Measurements from ENCODE around the gene KCNQ1. TPM values are rescaled to one million over a fixed set of nuclear protein-coding genes. Genes with fewer than 3 reads are reported as not detected.

Gene KCNQ1
- total RNA-seq, 4 donors from 2014 or later = 0.81 to 2.2 (median 1.6) TPM

DNA sequence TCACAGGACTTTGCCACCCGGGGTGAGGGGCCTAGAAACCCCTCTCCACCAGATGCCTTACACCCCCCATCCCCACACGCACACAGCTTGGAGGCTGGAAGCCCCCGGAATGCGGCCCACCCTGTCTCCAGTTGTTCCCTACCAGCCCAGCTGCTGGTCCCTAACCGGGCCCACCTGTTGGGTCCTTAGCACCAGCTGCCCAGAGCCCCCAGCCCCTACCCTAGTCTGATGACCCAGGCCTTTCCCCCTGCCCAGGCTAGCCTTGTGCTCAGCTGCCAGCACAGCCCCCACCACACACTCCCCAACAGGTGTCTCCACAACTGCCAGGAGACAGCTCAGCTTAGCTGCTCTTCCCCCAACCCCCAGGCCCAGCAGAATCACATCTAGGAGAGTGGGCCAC is 373.7 kb downstream of the KCNQ1 start:
- intact Hi-C loops (cut with DNase I; ENCODE audit: low total_unique reads) = no loop called here
- TF ChIP-seq POLR2A (IDR thresholded peaks at IDR 0.05) (no peak), CTCF (IDR thresholded peaks at IDR 0.05) (no peak)
- no peak overlapping the region for H3K4me3 ChIP-seq (ENCODE audit: low read depth, poor library complexity, severe bottlenecking)
- 79 to 81% methylated on average over 5 of the region's 5 CpGs for WGBS, 2 donors
- DNase-seq (ENCODE audit: low spot score in 2 of 2) = no peak

DNA sequence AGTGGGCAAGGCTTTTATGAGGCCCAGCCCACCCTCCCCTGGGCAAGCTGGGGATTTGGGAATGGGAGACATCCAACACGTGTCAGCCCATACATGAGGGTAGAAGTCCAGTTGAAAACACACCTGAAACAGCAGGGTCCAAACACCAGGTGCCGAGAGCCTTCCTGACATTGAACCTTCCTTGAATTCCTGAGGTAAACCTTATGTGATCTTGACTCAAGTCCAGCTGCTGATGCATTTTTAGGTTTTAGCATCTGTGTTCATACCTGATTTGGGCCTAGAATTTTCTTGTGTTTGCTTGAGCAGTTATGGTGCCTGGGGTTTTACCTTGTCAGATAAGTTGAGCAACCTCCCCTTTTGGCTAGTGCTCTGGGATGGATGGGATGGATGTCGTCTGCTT is 374.5 kb downstream of the KCNQ1 start:
- no peak overlapping the region for H3K4me3 ChIP-seq (ENCODE audit: low read depth, poor library complexity, severe bottlenecking)
- intact Hi-C loops (cut with DNase I; ENCODE audit: low total_unique reads) = no loop called here
- WGBS, 2 donors = 90 to 96% methylated on average over 3 of the region's 3 CpGs
- no peak for DNase-seq (ENCODE audit: low spot score in 2 of 2)
- TF ChIP-seq POLR2A (IDR thresholded peaks at IDR 0.05) (no peak), CTCF (IDR thresholded peaks at IDR 0.05) (no peak)

- H3K4me3 ChIP-seq (ENCODE audit: low read depth, poor library complexity, severe bottlenecking) = no peak overlapping the region
- 91 to 94% methylated on average over 16 of the region's 16 CpGs for WGBS, 2 donors
- intact Hi-C loops (cut with DNase I; ENCODE audit: low total_unique reads) = no loop called here
- no peak for TF ChIP-seq CTCF (IDR thresholded peaks at IDR 0.05)
- no peak for TF ChIP-seq POLR2A (IDR thresholded peaks at IDR 0.05)
- no peak for DNase-seq (ENCODE audit: low spot score in 2 of 2)
Observed at GRCh38 chr11:2820976-2821375, 376.2 kb downstream of the KCNQ1 start.

- intact Hi-C loops (cut with DNase I; ENCODE audit: low total_unique reads) = no loop called here
- 89 to 95% methylated on average over 8 of the region's 8 CpGs for WGBS, 2 donors
- no peak for TF ChIP-seq CTCF (IDR thresholded peaks at IDR 0.05)
- TF ChIP-seq POLR2A (IDR thresholded peaks at IDR 0.05) = no peak
- no peak for DNase-seq (ENCODE audit: low spot score in 2 of 2)
- no peak overlapping the region for H3K4me3 ChIP-seq (ENCODE audit: low read depth, poor library complexity, severe bottlenecking)
Observed at GRCh38 chr11:2821891-2822290, 377.1 kb downstream of the KCNQ1 start.

DNA sequence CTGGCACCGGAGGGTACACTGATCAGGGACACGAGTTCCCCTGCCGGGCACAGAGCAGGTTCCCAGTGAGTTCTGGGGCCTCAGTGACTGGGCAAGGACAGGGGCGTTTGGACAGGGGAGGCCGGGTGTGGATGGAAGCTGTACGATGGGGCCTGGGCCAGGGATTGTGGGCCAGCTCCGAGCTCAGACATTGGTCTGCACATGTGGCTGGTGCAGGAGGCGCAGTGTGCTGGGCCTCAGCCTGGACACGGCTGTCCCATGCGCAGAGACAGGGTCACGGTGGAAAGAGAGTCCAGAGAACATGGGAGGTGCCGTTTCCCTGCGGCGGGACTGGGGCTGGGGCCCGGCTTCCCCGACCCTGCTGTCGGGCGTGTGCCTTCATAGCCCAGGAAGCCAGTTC is 380.0 kb downstream of the KCNQ1 start:
- TF ChIP-seq POLR2A (IDR thresholded peaks at IDR 0.05) = no peak
- H3K4me3 ChIP-seq (ENCODE audit: low read depth, poor library complexity, severe bottlenecking) = no peak overlapping the region
- WGBS, 2 donors = 60 to 78% methylated on average over 10 to 18 of the region's 18 CpGs
- intact Hi-C loops (cut with DNase I; ENCODE audit: low total_unique reads) = no loop called here
- peak in 1 of 2 donors; percentile 37 for DNase-seq (ENCODE audit: low spot score in 2 of 2)

- no peak for TF ChIP-seq CTCF (IDR thresholded peaks at IDR 0.05)
- no peak for TF ChIP-seq POLR2A (IDR thresholded peaks at IDR 0.05)
- H3K4me3 ChIP-seq (ENCODE audit: low read depth, poor library complexity, severe bottlenecking) = no peak overlapping the region
- intact Hi-C loops (cut with DNase I; ENCODE audit: low total_unique reads) = no loop called here
- peak; percentile 79 to 97 for DNase-seq (ENCODE audit: low spot score in 2 of 2)
- 36% methylated on average over 18 to 22 of the region's 22 CpGs for WGBS, 2 donors
Observed at GRCh38 chr11:2825261-2825888, 380.6 kb downstream of the KCNQ1 start.

Data from lower leg skin (tissue), 4 donors.